HepG2 (cell line): ENCODE results near the gene HSF2BP. TPM values are rescaled to one million over a fixed set of nuclear protein-coding genes. Genes with fewer than 3 reads are reported as not detected.

Experiments used
- SKI ChIP-seq: fragments of 450-650 bp; IDR thresholded peaks from one replicate; pipeline ENCODE4 v1.6.1; 2018; ENCODE audit warnings: mild to moderate bottlenecking; ENCODE audit not compliant: partially characterized antibody
- SNAI1 ChIP-seq: sonication (generic); formaldehyde crosslinking; IDR thresholded peaks from 2 replicates; pipeline ENCODE4 v1.5.0; 2020; ENCODE audit warnings: mild to moderate bottlenecking, missing genetic modification reagents, borderline replicate concordance
- TRIM24 ChIP-seq: sonication (generic); formaldehyde crosslinking; IDR thresholded peaks from 2 replicates; pipeline ENCODE4 v1.8.0; 2022; ENCODE audit warnings: mild to moderate bottlenecking, missing genetic modification reagents
- ZNF607 ChIP-seq: sonication (generic); formaldehyde crosslinking; IDR thresholded peaks from 2 replicates; pipeline ENCODE4 v1.5.1; 2020; ENCODE audit warnings: missing genetic modification reagents, mild to moderate bottlenecking, borderline replicate concordance
- ZNF619 ChIP-seq: sonication (generic); formaldehyde crosslinking; IDR thresholded peaks from 2 replicates; pipeline ENCODE4 v1.4.0; 2020; ENCODE audit warnings: mild to moderate bottlenecking, missing genetic modification reagents
- polyA plus RNA-seq, 8 experiments: library from polyadenylated mRNA; depleted of rRNA in 3 of 8; stranded (reverse) in 7 of 8; unstranded in 1 of 8; fragments of >200 nt; fragmentation: Illumina TruSeq in 4 of 8; extraction: Trizol in 4 of 8; gene quantifications; 2 replicates each; pipeline versions ENCODE4 v1.2.1 to v1.2.3, GENCODE V29; 2011 to 2016; ENCODE audit warnings: low read depth in 4 of 8, missing spikeins in 1 of 8, mixed read lengths in 1 of 8; ENCODE audit not compliant: insufficient read depth in 1 of 8
- total RNA-seq, 5 experiments: library from RNA; depleted of rRNA; stranded (reverse); fragments of >200 nt; fragmentation: Illumina TruSeq; extraction: Trizol; gene quantifications; 2 replicates each; pipeline ENCODE4 v1.2.3, GENCODE V29; 2016; ENCODE audit warnings: low read depth in 1 of 5
- TF ChIP-seq, protein P1 (sequence below): sonication (generic); formaldehyde crosslinking; IDR thresholded peaks from one replicate; pipeline ENCODE4 v1.5.1; 2020; ENCODE audit warnings: mild to moderate bottlenecking, missing genetic modification reagents; ENCODE audit errors: not compliant biosample characterization
- TF ChIP-seq, protein P2 (sequence below): sonication (generic); formaldehyde crosslinking; IDR thresholded peaks from 2 replicates; pipeline ENCODE4 v1.5.1; 2020; ENCODE audit warnings: mild to moderate bottlenecking, missing genetic modification reagents, moderate library complexity
- TF ChIP-seq, protein P3 (sequence below): fragments of 450-650 bp; IDR thresholded peaks from 2 replicates; pipeline ENCODE4 v1.6.1; 2017; ENCODE audit warnings: mild to moderate bottlenecking
- TF ChIP-seq, protein P4 (sequence below): IDR thresholded peaks from 2 replicates; pipeline ENCODE4 v1.6.1; 2016; ENCODE audit warnings: missing genetic modification reagents, missing compliant biosample characterization
- TF ChIP-seq, protein P5 (sequence below): sonication (generic); formaldehyde crosslinking; IDR thresholded peaks from 2 replicates; pipeline ENCODE4 v1.8.1; 2023; ENCODE audit warnings: mild to moderate bottlenecking, inconsistent platforms, moderate library complexity, missing genetic modification reagents, borderline replicate concordance

The HSF2BP gene
- total and polyA plus RNA-seq, 2 of the 13 experiments (the other 11 are each of a cell fraction or from before 2014, with no cell fraction given), result 0.67 to 2.2 TPM

GRCh38 chr21:43659136-43660000, at the start of gene HSF2BP, which contains the start of gene RRP1B (continued):
- TF ChIP-seq, protein P1, sequence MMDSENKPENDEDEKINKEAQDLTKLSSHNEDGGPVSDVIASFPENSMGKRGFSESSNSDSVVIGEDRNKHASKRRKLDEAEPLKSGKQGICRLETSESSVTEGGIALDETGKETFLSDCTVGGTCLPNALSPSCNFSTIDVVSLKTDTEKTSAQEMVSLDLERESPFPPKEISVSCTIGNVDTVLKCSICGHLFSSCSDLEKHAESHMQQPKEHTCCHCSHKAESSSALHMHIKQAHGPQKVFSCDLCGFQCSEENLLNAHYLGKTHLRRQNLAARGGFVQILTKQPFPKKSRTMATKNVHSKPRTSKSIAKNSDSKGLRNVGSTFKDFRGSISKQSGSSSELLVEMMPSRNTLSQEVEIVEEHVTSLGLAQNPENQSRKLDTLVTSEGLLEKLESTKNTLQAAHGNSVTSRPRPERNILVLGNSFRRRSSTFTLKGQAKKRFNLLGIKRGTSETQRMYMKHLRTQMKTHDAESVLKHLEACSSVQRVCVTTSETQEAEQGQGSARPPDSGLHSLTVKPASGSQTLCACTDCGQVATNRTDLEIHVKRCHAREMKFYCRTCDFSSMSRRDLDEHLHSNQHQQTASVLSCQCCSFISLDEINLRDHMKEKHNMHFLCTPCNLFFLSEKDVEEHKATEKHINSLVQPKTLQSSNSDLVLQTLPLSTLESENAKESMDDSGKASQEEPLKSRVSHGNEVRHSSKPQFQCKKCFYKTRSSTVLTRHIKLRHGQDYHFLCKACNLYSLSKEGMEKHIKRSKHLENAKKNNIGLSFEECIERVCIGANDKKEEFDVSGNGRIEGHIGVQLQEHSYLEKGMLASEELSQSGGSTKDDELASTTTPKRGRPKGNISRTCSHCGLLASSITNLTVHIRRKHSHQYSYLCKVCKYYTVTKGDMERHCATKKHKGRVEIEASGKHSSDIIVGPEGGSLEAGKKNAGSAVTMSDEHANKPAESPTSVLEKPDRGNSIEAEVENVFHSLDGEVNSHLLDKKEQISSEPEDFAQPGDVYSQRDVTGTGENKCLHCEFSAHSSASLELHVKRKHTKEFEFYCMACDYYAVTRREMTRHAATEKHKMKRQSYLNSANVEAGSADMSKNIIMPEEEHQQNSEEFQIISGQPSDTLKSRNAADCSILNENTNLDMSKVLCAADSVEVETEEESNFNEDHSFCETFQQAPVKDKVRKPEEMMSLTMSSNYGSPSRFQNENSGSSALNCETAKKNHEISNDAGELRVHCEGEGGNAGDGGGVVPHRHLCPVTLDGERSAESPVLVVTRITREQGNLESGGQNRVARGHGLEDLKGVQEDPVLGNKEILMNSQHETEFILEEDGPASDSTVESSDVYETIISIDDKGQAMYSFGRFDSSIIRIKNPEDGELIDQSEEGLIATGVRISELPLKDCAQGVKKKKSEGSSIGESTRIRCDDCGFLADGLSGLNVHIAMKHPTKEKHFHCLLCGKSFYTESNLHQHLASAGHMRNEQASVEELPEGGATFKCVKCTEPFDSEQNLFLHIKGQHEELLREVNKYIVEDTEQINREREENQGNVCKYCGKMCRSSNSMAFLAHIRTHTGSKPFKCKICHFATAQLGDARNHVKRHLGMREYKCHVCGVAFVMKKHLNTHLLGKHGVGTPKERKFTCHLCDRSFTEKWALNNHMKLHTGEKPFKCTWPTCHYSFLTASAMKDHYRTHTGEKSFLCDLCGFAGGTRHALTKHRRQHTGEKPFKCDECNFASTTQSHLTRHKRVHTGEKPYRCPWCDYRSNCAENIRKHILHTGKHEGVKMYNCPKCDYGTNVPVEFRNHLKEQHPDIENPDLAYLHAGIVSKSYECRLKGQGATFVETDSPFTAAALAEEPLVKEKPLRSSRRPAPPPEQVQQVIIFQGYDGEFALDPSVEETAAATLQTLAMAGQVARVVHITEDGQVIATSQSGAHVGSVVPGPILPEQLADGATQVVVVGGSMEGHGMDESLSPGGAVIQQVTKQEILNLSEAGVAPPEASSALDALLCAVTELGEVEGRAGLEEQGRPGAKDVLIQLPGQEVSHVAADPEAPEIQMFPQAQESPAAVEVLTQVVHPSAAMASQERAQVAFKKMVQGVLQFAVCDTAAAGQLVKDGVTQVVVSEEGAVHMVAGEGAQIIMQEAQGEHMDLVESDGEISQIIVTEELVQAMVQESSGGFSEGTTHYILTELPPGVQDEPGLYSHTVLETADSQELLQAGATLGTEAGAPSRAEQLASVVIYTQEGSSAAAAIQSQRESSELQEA (CRISPR knock-in tag), result no peak
- TF ChIP-seq SNAI1 (CRISPR knock-in tag) (peak; percentile 73; the same call in 1 of the 2 replicates), SKI (peak; percentile 90), ZNF607 (CRISPR knock-in tag) (peak; percentile 100), TRIM24 (no peak), ZNF619 (CRISPR knock-in tag) (no peak)
- TF ChIP-seq, protein P2, sequence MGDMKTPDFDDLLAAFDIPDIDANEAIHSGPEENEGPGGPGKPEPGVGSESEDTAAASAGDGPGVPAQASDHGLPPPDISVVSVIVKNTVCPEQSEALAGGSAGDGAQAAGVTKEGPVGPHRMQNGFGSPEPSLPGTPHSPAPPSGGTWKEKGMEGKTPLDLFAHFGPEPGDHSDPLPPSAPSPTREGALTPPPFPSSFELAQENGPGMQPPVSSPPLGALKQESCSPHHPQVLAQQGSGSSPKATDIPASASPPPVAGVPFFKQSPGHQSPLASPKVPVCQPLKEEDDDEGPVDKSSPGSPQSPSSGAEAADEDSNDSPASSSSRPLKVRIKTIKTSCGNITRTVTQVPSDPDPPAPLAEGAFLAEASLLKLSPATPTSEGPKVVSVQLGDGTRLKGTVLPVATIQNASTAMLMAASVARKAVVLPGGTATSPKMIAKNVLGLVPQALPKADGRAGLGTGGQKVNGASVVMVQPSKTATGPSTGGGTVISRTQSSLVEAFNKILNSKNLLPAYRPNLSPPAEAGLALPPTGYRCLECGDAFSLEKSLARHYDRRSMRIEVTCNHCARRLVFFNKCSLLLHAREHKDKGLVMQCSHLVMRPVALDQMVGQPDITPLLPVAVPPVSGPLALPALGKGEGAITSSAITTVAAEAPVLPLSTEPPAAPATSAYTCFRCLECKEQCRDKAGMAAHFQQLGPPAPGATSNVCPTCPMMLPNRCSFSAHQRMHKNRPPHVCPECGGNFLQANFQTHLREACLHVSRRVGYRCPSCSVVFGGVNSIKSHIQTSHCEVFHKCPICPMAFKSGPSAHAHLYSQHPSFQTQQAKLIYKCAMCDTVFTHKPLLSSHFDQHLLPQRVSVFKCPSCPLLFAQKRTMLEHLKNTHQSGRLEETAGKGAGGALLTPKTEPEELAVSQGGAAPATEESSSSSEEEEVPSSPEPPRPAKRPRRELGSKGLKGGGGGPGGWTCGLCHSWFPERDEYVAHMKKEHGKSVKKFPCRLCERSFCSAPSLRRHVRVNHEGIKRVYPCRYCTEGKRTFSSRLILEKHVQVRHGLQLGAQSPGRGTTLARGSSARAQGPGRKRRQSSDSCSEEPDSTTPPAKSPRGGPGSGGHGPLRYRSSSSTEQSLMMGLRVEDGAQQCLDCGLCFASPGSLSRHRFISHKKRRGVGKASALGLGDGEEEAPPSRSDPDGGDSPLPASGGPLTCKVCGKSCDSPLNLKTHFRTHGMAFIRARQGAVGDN (CRISPR knock-in tag), result peak; percentile 99
- TF ChIP-seq, protein P3, sequence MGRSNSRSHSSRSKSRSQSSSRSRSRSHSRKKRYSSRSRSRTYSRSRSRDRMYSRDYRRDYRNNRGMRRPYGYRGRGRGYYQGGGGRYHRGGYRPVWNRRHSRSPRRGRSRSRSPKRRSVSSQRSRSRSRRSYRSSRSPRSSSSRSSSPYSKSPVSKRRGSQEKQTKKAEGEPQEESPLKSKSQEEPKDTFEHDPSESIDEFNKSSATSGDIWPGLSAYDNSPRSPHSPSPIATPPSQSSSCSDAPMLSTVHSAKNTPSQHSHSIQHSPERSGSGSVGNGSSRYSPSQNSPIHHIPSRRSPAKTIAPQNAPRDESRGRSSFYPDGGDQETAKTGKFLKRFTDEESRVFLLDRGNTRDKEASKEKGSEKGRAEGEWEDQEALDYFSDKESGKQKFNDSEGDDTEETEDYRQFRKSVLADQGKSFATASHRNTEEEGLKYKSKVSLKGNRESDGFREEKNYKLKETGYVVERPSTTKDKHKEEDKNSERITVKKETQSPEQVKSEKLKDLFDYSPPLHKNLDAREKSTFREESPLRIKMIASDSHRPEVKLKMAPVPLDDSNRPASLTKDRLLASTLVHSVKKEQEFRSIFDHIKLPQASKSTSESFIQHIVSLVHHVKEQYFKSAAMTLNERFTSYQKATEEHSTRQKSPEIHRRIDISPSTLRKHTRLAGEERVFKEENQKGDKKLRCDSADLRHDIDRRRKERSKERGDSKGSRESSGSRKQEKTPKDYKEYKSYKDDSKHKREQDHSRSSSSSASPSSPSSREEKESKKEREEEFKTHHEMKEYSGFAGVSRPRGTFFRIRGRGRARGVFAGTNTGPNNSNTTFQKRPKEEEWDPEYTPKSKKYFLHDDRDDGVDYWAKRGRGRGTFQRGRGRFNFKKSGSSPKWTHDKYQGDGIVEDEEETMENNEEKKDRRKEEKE, result no peak
- TF ChIP-seq, protein P4, sequence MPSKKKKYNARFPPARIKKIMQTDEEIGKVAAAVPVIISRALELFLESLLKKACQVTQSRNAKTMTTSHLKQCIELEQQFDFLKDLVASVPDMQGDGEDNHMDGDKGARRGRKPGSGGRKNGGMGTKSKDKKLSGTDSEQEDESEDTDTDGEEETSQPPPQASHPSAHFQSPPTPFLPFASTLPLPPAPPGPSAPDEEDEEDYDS (CRISPR knock-in tag), result peak; percentile 37; the same call in 1 of the 2 replicates
- TF ChIP-seq, protein P5, sequence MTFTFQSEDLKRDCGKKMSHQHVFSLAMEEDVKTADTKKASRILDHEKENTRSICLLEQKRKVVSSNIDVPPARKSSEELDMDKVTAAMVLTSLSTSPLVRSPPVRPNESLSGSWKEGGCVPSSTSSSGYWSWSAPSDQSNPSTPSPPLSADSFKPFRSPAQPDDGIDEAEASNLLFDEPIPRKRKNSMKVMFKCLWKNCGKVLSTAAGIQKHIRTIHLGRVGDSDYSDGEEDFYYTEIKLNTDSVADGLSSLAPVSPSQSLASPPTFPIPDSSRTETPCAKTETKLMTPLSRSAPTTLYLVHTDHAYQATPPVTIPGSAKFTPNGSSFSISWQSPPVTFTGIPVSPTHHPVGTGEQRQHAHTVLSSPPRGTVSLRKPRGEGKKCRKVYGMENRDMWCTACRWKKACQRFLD, result peak; percentile 93
